OCI-LY1 (cell line): Measurements from ENCODE around the gene OR6J1.
"Not testable (repeated sequence)": the region's sequence is repeated elsewhere in the genome, so short reads cannot be mapped to it uniquely, and the experiment has no call there.

Experiments used
- H2AFZ ChIP-seq: fragments of 200-600 bp; sonication (generic), shearing (Covaris generic); 2 replicates; pipeline ENCODE4 v1.6.0; 2014; ENCODE audit warnings: antibody characterized with exemption, mild to moderate bottlenecking, low read length
- H3F3A ChIP-seq: fragments of 200-600 bp; sonication (generic), shearing (Covaris generic); 2 replicates; pipeline ENCODE4 v1.6.0; 2014; ENCODE audit warnings: mild to moderate bottlenecking, antibody characterized with exemption, low read length, moderate library complexity; ENCODE audit not compliant: insufficient read depth
- H3K27ac ChIP-seq: fragments of 200-600 bp; sonication (generic); 2 replicates; pipeline ENCODE4 v1.5.1; 2014; ENCODE audit warnings: low read length, mixed run types, mild to moderate bottlenecking, low read depth; ENCODE audit not compliant: poor library complexity, severe bottlenecking
- H3K27me3 ChIP-seq: fragments of 200-600 bp; sonication (generic); 2 replicates; pipeline ENCODE4 v1.6.0; 2014; ENCODE audit warnings: antibody characterized with exemption, mild to moderate bottlenecking, low read length, moderate library complexity; ENCODE audit not compliant: insufficient read depth
- H3K36me3 ChIP-seq: fragments of 200-600 bp; sonication (generic); 2 replicates; pipeline ENCODE4 v1.6.1; 2014; ENCODE audit warnings: mild to moderate bottlenecking, antibody characterized with exemption, low read length, moderate library complexity, mixed read lengths; ENCODE audit not compliant: insufficient read depth
- H3K4me1 ChIP-seq: fragments of 200-600 bp; sonication (generic); 2 replicates; pipeline ENCODE4 v1.5.1; 2014; ENCODE audit warnings: mild to moderate bottlenecking, low read length, moderate library complexity; ENCODE audit not compliant: insufficient read depth, severe bottlenecking
- H3K4me2 ChIP-seq: fragments of 200-600 bp; sonication (generic), shearing (Covaris generic); 2 replicates; pipeline ENCODE4 v1.6.1; 2014; ENCODE audit warnings: low read length
- H3K4me3 ChIP-seq: fragments of 200-600 bp; sonication (generic); 2 replicates; pipeline ENCODE4 v1.5.1; 2014; ENCODE audit warnings: low read length, low read depth, mild to moderate bottlenecking, mixed read lengths; ENCODE audit not compliant: poor library complexity, severe bottlenecking
- H3K79me2 ChIP-seq: fragments of 200-600 bp; shearing (Covaris generic); 2 replicates; pipeline ENCODE4 v1.6.1; 2016; ENCODE audit warnings: mixed run types, low read length, mixed read lengths; ENCODE audit not compliant: insufficient read depth
- H3K9ac ChIP-seq: fragments of 200-600 bp; sonication (generic), shearing (Covaris generic); 2 replicates; pipeline ENCODE4 v1.6.1; 2014; ENCODE audit warnings: mild to moderate bottlenecking, low read length, mixed read lengths
- H3K9me2 ChIP-seq: fragments of 200-600 bp; sonication (generic), shearing (Covaris generic); 2 replicates; pipeline ENCODE4 v1.6.1; 2014; ENCODE audit warnings: low read depth, mild to moderate bottlenecking, low read length, mixed read lengths
- H3K9me3 ChIP-seq: fragments of 200-600 bp; shearing (Covaris generic); 2 replicates; pipeline ENCODE4 v1.6.1; 2014; ENCODE audit warnings: low read length, mixed read lengths
- H4K20me1 ChIP-seq: fragments of 200-600 bp; sonication (generic), shearing (Covaris generic); 2 replicates; pipeline ENCODE4 v1.6.0; 2016; ENCODE audit warnings: mild to moderate bottlenecking, low read length; ENCODE audit not compliant: insufficient read depth
- EZH2 ChIP-seq: fragments of 200-600 bp; sonication (generic), shearing (Covaris generic); IDR thresholded peaks from 2 replicates; pipeline ENCODE4 v1.8.0; 2017; ENCODE audit warnings: borderline replicate concordance, mixed run types, mild to moderate bottlenecking, antibody characterized with exemption, low read length, moderate library complexity, mixed read lengths
- TF ChIP-seq, protein P1 (sequence below): fragments of 200-600 bp; sonication (generic), shearing (Covaris generic); IDR thresholded peaks from 2 replicates; pipeline ENCODE4 v1.5.1; 2017; ENCODE audit warnings: mild to moderate bottlenecking, antibody characterized with exemption, low read length, moderate library complexity, mixed read lengths

Gene OR6J1

DNA sequence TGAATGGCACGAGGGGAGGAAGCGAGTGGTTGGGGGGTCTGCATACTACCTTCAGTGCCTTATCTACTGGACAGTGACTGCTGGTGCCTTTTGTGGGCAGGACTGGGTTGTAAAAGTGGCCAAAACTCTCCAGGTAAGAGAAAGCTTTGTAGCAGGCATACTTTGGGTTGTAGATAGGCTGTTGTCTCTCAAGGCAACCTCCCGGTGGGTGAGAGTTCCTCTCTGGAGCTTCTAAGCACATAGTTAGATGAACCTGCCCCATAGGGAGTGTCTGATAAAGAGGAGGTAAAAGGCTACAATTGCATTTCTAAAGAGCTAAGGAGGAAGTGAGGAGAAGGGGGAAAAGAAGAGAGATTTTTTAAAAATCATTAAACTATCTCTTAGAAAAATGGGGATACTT is 51.0 kb downstream of the OR6J1 start:
- Histone ChIP-seq H3K79me2 (peaks cover 7% of the 10 kb centered on the region), H3F3A (no peaks in the 10 kb centered on the region), H3K27me3 (no peaks in the 10 kb centered on the region; the same call in 1 of the 2 replicates), H3K4me2 (no peak overlapping the region), H3K9me2 (no peaks in the 10 kb centered on the region), H3K4me1 (peaks cover 19% of the 10 kb centered on the region), H3K9ac (no peak overlapping the region), H3K36me3 (no peaks in the 10 kb centered on the region), H4K20me1 (no peaks in the 10 kb centered on the region), H2AFZ (no peak overlapping the region), H3K4me3 (no peak overlapping the region), H3K9me3 (no peaks in the 10 kb centered on the region), H3K27ac (no peak overlapping the region)
- TF ChIP-seq EZH2 = no peak
- TF ChIP-seq, protein P1, sequence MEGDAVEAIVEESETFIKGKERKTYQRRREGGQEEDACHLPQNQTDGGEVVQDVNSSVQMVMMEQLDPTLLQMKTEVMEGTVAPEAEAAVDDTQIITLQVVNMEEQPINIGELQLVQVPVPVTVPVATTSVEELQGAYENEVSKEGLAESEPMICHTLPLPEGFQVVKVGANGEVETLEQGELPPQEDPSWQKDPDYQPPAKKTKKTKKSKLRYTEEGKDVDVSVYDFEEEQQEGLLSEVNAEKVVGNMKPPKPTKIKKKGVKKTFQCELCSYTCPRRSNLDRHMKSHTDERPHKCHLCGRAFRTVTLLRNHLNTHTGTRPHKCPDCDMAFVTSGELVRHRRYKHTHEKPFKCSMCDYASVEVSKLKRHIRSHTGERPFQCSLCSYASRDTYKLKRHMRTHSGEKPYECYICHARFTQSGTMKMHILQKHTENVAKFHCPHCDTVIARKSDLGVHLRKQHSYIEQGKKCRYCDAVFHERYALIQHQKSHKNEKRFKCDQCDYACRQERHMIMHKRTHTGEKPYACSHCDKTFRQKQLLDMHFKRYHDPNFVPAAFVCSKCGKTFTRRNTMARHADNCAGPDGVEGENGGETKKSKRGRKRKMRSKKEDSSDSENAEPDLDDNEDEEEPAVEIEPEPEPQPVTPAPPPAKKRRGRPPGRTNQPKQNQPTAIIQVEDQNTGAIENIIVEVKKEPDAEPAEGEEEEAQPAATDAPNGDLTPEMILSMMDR = no peak

DNA sequence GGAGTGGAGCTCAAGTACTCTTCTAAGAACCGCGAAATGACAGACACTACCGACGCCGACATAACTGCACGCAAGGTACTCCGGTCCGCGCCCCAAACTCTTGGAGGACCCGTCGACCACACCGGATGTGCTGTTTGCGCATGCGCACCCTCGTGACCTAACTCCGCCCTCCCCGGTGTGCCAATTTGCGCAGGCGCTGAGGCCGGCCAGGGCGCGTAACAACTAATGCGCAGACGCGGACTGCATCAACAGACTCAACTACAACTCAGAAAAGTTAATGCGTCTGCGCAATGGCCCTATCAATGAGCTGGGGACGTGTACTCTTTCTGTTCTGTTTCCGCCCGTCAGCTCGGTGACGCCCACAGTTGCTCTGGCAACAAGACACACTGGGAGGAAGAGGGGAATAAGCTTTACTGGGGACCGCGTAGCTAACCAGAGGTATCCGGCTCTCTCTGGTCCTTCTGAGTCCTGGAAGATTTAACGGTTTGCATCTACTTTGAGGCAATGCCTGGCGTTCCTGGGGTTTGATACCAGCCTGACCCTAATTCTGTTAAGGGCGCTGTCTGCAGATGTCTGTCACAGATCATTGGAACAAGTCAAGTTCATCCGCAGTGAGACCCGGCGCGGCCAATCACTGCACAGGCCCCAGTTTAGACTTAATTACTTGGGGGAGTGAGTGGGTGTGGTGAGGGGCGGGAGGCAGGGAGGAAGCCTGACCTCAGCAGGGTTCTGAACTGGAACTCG is 54.9 kb downstream of the OR6J1 start, which contains the start of gene DAD1:
DAD1 (minus strand) TSS at position 129 of the 744 bp plus-strand sequence; CDS start at position 62, 67 bp downstream.
- Histone ChIP-seq H3K9ac (peak within 1 kb of the TSS; percentile 91), H3K4me1 (peaks cover 46% of the 10 kb centered on the region), H4K20me1 (no peaks in the 10 kb centered on the region), H3K79me2 (peaks cover 39% of the 10 kb centered on the region), H3K9me2 (no peaks in the 10 kb centered on the region), H2AFZ (peak within 1 kb of the TSS; percentile 45), H3K9me3 (no peaks in the 10 kb centered on the region), H3K4me3 (peak within 1 kb of the TSS; percentile 89), H3K27me3 (no peaks in the 10 kb centered on the region), H3F3A (no peaks in the 10 kb centered on the region), H3K27ac (peak within 1 kb of the TSS; percentile 59), H3K36me3 (peaks cover 14% of the 10 kb centered on the region; the same call in 1 of the 2 replicates), H3K4me2 (peak within 1 kb of the TSS; percentile 90)
- TF ChIP-seq, protein P1 = peak; percentile 60; the same call in 1 of the 2 replicates
- no peak for TF ChIP-seq EZH2

- peak overlapping the region; percentile 47 for H3K27ac ChIP-seq
- peaks cover 19% of the 10 kb centered on the region; the same call in 1 of the 2 replicates for H3K36me3 ChIP-seq
- no peaks in the 10 kb centered on the region for H4K20me1 ChIP-seq
- peak overlapping the region; percentile 90 for H3K4me2 ChIP-seq
- H3K4me1 ChIP-seq = peaks cover 52% of the 10 kb centered on the region
- TF ChIP-seq EZH2 = no peak
- TF ChIP-seq, protein P1 = no peak
- no peaks in the 10 kb centered on the region for H3K9me3 ChIP-seq
- H3K27me3 ChIP-seq = no peaks in the 10 kb centered on the region
- peak overlapping the region; percentile 91 for H3K9ac ChIP-seq
- no peaks in the 10 kb centered on the region for H3F3A ChIP-seq
- no peak overlapping the region for H2AFZ ChIP-seq
- H3K4me3 ChIP-seq = peak overlapping the region; percentile 89
- peaks cover 46% of the 10 kb centered on the region for H3K79me2 ChIP-seq
- no peaks in the 10 kb centered on the region for H3K9me2 ChIP-seq
Measured at GRCh38 chr14:22588526-22589095, 55.5 kb downstream of the OR6J1 start.

- H3K36me3 ChIP-seq = peaks cover 19% of the 10 kb centered on the region; the same call in 1 of the 2 replicates
- not testable (repeated sequence) for H2AFZ ChIP-seq, H4K20me1 ChIP-seq, H3K27ac ChIP-seq, H3F3A ChIP-seq, H3K9me3 ChIP-seq, H3K27me3 ChIP-seq, H3K9me2 ChIP-seq
- H3K9ac ChIP-seq = peak overlapping the region; percentile 91
- H3K4me1 ChIP-seq = peaks cover 59% of the 10 kb centered on the region
- peak overlapping the region; percentile 90 for H3K4me2 ChIP-seq
- peaks cover 47% of the 10 kb centered on the region for H3K79me2 ChIP-seq
- H3K4me3 ChIP-seq = peak overlapping the region; percentile 89
Measured at GRCh38 chr14:22587677-22588422, 56.3 kb downstream of the OR6J1 start.
